Vagina (tissue), 2 donors: ENCODE data around the gene SUGCT. TPM values are rescaled to one million over a fixed set of nuclear protein-coding genes. Genes with fewer than 3 reads are reported as not detected.

Experiments used
- DNase-seq, 2 donors: peaks; one replicate each; pipeline ENCODE4 v3.0.0-alpha.2; 2017; ENCODE audit errors: extremely low spot score in 2 of 2
- H3K27ac ChIP-seq: fragments of 200-600 bp; sonication (generic); one replicate; pipeline ENCODE4 v1.5.1; 2019
- H3K27me3 ChIP-seq: fragments of 200-600 bp; sonication (generic); one replicate; pipeline ENCODE4 v1.5.1; 2019
- H3K36me3 ChIP-seq, 2 donors: fragments of 200-600 bp; sonication (generic); one replicate each; pipeline ENCODE4 v1.5.1; 2017 to 2019
- H3K4me1 ChIP-seq: fragments of 200-600 bp; sonication (generic); one replicate; pipeline ENCODE4 v1.5.1; 2019
- H3K4me3 ChIP-seq, 2 donors: fragments of 200-600 bp; sonication (generic); 1 replicate in 1 of 2; 2 replicates in 1 of 2; pipeline ENCODE4 v1.5.1; 2016 to 2019
- H3K9me3 ChIP-seq: fragments of 200-600 bp; sonication (generic); one replicate; pipeline ENCODE4 v1.5.1; 2019
- POLR2A ChIP-seq, 2 donors: fragments of 450-650 bp; IDR thresholded peaks; one replicate each; pipeline ENCODE4 v1.6.1; 2017; ENCODE audit warnings: antibody characterized with exemption in 2 of 2, mild to moderate bottlenecking in 2 of 2, moderate library complexity in 2 of 2
- POLR2AphosphoS5 ChIP-seq, 2 donors: sonication (generic); formaldehyde crosslinking; IDR thresholded peaks; one replicate each; pipeline ENCODE4 v1.9.0; 2017; ENCODE audit warnings: antibody characterized with exemption in 2 of 2, mild to moderate bottlenecking in 2 of 2, low read depth in 1 of 2; ENCODE audit not compliant: insufficient read depth in 1 of 2
- intact Hi-C: fragments of 100-400 bp; cut with DNase I; formaldehyde crosslinking; loops from one replicate; pipeline ENCODE4 v1.15.1; 2023
- total RNA-seq: library from RNA; depleted of rRNA; stranded (reverse); fragments of >200 nt; gene quantifications from one replicate; pipeline ENCODE4 v1.2.3, GENCODE V29; 2016
- TF ChIP-seq, protein P1 (sequence below), 3 experiments: fragments of 450-650 bp in 2 of 3; fragments of 200-600 bp in 1 of 3; sonication (generic) in 1 of 3; IDR thresholded peaks; one replicate each; pipeline ENCODE4 v1.5.1; 2017 to 2019; ENCODE audit warnings: antibody characterized with exemption in 3 of 3, mild to moderate bottlenecking in 2 of 3, moderate library complexity in 2 of 3

SUGCT gene
- total RNA-seq, 1 donor from 2014 or later: 2.2 TPM

DNA sequence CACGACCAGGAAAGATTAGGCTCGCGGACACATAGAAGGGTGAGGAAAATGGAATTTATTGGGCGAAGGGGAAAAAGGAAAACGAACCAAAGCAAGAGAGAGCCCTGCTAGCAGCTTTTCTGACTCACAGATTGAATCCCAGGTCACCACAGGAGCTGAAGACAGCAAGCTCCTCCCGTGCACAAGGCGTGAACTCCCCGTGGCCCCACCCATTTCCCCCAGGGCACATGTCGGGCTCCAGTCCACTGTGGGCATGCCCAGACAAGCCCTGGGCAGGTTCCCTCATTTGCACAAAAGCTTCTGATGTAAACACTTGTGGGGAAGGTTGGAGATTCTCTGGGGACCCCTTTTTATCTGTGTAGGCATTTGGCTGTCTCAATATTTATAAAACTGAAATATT is 582.4 kb downstream of the SUGCT start:
- Histone ChIP-seq H3K27me3 (no peaks in the 10 kb centered on the region), H3K36me3 (no peaks in the 10 kb centered on the region), H3K9me3 (no peaks in the 10 kb centered on the region), H3K4me1 (peaks cover 23% of the 10 kb centered on the region), H3K4me3 (no peak overlapping the region), H3K27ac (no peak overlapping the region)
- intact Hi-C loops: no loop called here
- no peak for TF ChIP-seq POLR2A (IDR thresholded peaks at IDR 0.05)
- no peak for TF ChIP-seq POLR2AphosphoS5 (IDR thresholded peaks at IDR 0.05; ENCODE audit: insufficient read depth in 1 of 2, low read depth in 1 of 2)
- TF ChIP-seq, protein P1, sequence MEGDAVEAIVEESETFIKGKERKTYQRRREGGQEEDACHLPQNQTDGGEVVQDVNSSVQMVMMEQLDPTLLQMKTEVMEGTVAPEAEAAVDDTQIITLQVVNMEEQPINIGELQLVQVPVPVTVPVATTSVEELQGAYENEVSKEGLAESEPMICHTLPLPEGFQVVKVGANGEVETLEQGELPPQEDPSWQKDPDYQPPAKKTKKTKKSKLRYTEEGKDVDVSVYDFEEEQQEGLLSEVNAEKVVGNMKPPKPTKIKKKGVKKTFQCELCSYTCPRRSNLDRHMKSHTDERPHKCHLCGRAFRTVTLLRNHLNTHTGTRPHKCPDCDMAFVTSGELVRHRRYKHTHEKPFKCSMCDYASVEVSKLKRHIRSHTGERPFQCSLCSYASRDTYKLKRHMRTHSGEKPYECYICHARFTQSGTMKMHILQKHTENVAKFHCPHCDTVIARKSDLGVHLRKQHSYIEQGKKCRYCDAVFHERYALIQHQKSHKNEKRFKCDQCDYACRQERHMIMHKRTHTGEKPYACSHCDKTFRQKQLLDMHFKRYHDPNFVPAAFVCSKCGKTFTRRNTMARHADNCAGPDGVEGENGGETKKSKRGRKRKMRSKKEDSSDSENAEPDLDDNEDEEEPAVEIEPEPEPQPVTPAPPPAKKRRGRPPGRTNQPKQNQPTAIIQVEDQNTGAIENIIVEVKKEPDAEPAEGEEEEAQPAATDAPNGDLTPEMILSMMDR (IDR thresholded peaks at IDR 0.05): no peak
- no peak for DNase-seq

GRCh38 chr7:40720416-40720815 is 585.6 kb downstream of the SUGCT start:
- Histone ChIP-seq H3K9me3 (no peaks in the 10 kb centered on the region), H3K36me3 (no peaks in the 10 kb centered on the region), H3K4me3 (no peak overlapping the region), H3K4me1 (peaks cover 17% of the 10 kb centered on the region), H3K27ac (no peak overlapping the region), H3K27me3 (no peaks in the 10 kb centered on the region)
- TF ChIP-seq, protein P1 (IDR thresholded peaks at IDR 0.05): no peak
- no peak for DNase-seq
- intact Hi-C loops: no loop called here

DNA sequence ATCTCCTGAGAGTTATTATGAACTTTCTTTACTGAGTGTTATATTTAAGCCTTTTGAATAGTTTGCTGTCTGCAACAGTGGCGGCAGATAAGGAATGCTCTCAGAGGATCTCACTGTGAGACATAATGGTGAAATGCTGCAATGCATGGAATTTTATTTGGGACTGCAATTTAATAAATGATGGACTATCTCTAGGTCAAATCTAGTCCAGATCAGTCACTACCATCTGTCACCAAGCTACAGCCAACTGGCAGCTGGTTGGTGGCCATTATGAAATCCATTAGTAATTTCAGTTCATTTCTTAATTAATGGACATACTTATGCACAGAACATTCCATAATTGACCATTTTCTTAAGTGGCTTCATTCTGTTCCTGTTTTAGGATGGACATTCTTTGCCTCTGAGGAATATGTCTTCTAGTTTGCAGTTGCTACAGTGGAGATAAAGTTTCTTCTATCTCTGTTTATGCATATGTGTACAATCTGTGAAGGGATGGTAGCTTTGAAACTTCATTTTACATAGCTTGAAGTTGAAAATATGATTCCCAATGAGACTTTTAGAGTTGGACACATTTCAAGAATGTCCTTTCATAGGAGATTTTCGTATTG is 586.6 kb downstream of the SUGCT start:
- DNase-seq: no peak
- TF ChIP-seq POLR2AphosphoS5 (IDR thresholded peaks at IDR 0.05; ENCODE audit: insufficient read depth in 1 of 2, low read depth in 1 of 2) (no peak), POLR2A (IDR thresholded peaks at IDR 0.05) (no peak)
- TF ChIP-seq, protein P1 (IDR thresholded peaks at IDR 0.05): no peak
- Histone ChIP-seq H3K4me1 (peaks cover 9% of the 10 kb centered on the region), H3K9me3 (no peaks in the 10 kb centered on the region), H3K27ac (no peak overlapping the region), H3K36me3 (no peaks in the 10 kb centered on the region), H3K4me3 (no peak overlapping the region), H3K27me3 (no peaks in the 10 kb centered on the region)
- intact Hi-C loops: no loop called here

DNA sequence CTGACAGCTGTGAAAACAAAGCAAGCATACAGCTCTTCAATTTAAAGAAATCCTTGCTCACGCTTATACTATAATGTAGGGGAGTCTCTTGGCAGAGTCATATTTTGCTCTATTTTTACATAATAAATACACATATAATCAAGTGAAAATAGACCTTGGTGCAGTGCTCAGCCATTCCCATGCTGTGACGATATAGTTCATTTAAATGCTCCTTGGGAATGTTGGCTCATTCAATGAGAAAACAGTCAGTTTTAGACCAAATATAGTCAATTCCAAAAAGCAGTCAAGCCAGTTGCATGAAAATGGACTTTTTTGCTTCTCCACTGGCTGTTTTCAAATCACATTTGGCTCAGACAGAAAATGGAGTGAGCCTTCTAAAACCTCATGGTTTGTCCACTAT is 587.4 kb downstream of the SUGCT start:
- intact Hi-C loops: no loop called here
- Histone ChIP-seq H3K4me3 (no peak overlapping the region), H3K27me3 (no peaks in the 10 kb centered on the region), H3K9me3 (no peaks in the 10 kb centered on the region), H3K27ac (no peak overlapping the region), H3K36me3 (no peaks in the 10 kb centered on the region), H3K4me1 (peaks cover 5% of the 10 kb centered on the region)
- TF ChIP-seq, protein P1 (IDR thresholded peaks at IDR 0.05): no peak
- no peak for TF ChIP-seq POLR2A (IDR thresholded peaks at IDR 0.05)
- no peak for TF ChIP-seq POLR2AphosphoS5 (IDR thresholded peaks at IDR 0.05; ENCODE audit: insufficient read depth in 1 of 2, low read depth in 1 of 2)
- no peak for DNase-seq

- H3K27ac ChIP-seq: no peak overlapping the region
- intact Hi-C loops: no loop called here
These were observed 589.0 kb downstream of the SUGCT start for GRCh38 chr7:40723829-40724228.

More at GRCh38 chr7:40723829-40724228, 589.0 kb downstream of the SUGCT start:
- TF ChIP-seq POLR2AphosphoS5 (IDR thresholded peaks at IDR 0.05; ENCODE audit: insufficient read depth in 1 of 2, low read depth in 1 of 2) (no peak), POLR2A (IDR thresholded peaks at IDR 0.05) (no peak)
- TF ChIP-seq, protein P1 (IDR thresholded peaks at IDR 0.05): no peak
- Histone ChIP-seq H3K9me3 (no peaks in the 10 kb centered on the region), H3K27me3 (no peaks in the 10 kb centered on the region), H3K36me3 (no peaks in the 10 kb centered on the region), H3K4me3 (no peak overlapping the region), H3K4me1 (no peaks in the 10 kb centered on the region)
- no peak for DNase-seq
